OCI-LY3 (cell line): ENCODE measurements around the gene ABCC9.

ENCODE experiments used
- H2AFZ ChIP-seq: fragments of 200-600, 300-600 bp; shearing (Covaris generic); 2 replicates; pipeline ENCODE4 v1.6.0; 2014; ENCODE audit warnings: antibody characterized with exemption, low read depth, low read length
- H3K27ac ChIP-seq: fragments of 200-600, 300-600 bp; sonication (generic); 2 replicates; pipeline ENCODE4 v1.5.1; 2014; ENCODE audit warnings: mild to moderate bottlenecking, low read length, moderate library complexity, mixed read lengths
- H3K27me3 ChIP-seq: fragments of 200-600, 300-600 bp; sonication (generic); 2 replicates; pipeline ENCODE4 v1.6.1; 2014; ENCODE audit warnings: low read depth, low read length, mixed read lengths
- H3K36me3 ChIP-seq: fragments of 200-600, 300-600 bp; sonication (generic); replicated peaks from 2 replicates; pipeline ENCODE3; 2014; ENCODE audit warnings: low read depth, low read length, mixed read lengths
- H3K4me1 ChIP-seq: fragments of 300-600, 200-600 bp; sonication (generic); 2 replicates; pipeline ENCODE4 v1.6.1; 2014; ENCODE audit warnings: low read length, mixed read lengths
- H3K4me2 ChIP-seq: fragments of 200-600, 300-600 bp; sonication (generic); 2 replicates; pipeline ENCODE4 v1.6.1; 2014; ENCODE audit warnings: low read length, mixed read lengths
- H3K4me3 ChIP-seq: fragments of 300-600, 200-600 bp; sonication (generic); 2 replicates; pipeline ENCODE4 v1.5.1; 2014; ENCODE audit warnings: antibody characterized with exemption, mild to moderate bottlenecking, low read length, moderate library complexity
- H3K79me2 ChIP-seq: fragments of 300-600, 200-600 bp; shearing (Covaris generic); 2 replicates; pipeline ENCODE4 v1.6.1; 2014; ENCODE audit warnings: mild to moderate bottlenecking, low read length, mixed read lengths
- H3K9ac ChIP-seq: fragments of 300-600, 200-600 bp; shearing (Covaris generic); 2 replicates; pipeline ENCODE4 v1.6.0; 2014; ENCODE audit warnings: mild to moderate bottlenecking, low read length, moderate library complexity
- H3K9me3 ChIP-seq: fragments of 200-600, 300-600 bp; shearing (Covaris generic); 2 replicates; pipeline ENCODE4 v1.6.1; 2014; ENCODE audit warnings: low read length, mixed read lengths; ENCODE audit not compliant: insufficient read depth
- H4K20me1 ChIP-seq: fragments of 200-600, 300-600 bp; sonication (generic); 2 replicates; pipeline ENCODE4 v1.6.1; 2016; ENCODE audit warnings: low read length, mixed read lengths; ENCODE audit not compliant: insufficient read depth
- CTCF ChIP-seq: fragments of 200-600, 300-600 bp; sonication (generic); IDR thresholded peaks from 2 replicates; pipeline ENCODE4 v1.5.1; 2014; ENCODE audit warnings: antibody characterized with exemption, low read length, low read depth
- EZH2phosphoT487 ChIP-seq: fragments of 200-600 bp; shearing (Covaris generic); IDR thresholded peaks from 2 replicates; pipeline ENCODE4 v1.6.1; 2018; ENCODE audit warnings: antibody characterized with exemption, mixed run types, low read depth

ABCC9 gene

DNA sequence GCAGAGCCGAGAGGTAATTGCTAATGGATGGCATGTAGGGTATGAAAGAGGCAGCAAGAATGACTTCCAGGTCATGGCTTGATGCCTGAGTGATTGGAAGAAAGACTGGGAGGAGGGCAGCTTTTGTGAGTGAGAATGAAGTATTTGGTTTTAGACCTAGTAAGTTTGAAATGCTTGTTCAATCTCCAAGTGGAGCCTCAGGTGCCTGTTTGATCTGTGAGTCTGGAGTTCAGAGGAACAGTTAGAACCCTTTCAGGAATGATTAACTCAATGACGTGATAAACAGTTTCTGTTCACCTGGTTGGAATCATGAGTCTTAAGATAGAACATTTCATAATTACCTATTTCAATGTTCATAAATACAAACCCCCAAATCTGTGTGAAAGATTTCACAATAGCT lies 177.2 kb downstream of the ABCC9 start:
- no peak overlapping the region for H2AFZ ChIP-seq
- peaks cover 30% of the 10 kb centered on the region for H3K4me1 ChIP-seq
- H3K27me3 ChIP-seq, result no peaks in the 10 kb centered on the region
- H3K9ac ChIP-seq, result no peak overlapping the region
- H3K36me3 ChIP-seq, result no peaks in the 10 kb centered on the region
- H3K9me3 ChIP-seq, result no peaks in the 10 kb centered on the region
- no peak overlapping the region for H3K4me3 ChIP-seq
- no peaks in the 10 kb centered on the region for H3K79me2 ChIP-seq
- no peak overlapping the region; the same call in 1 of the 2 replicates for H3K4me2 ChIP-seq
- H3K27ac ChIP-seq, result no peak overlapping the region
- TF ChIP-seq EZH2phosphoT487 (no peak), CTCF (no peak)
- no peaks in the 10 kb centered on the region for H4K20me1 ChIP-seq

DNA sequence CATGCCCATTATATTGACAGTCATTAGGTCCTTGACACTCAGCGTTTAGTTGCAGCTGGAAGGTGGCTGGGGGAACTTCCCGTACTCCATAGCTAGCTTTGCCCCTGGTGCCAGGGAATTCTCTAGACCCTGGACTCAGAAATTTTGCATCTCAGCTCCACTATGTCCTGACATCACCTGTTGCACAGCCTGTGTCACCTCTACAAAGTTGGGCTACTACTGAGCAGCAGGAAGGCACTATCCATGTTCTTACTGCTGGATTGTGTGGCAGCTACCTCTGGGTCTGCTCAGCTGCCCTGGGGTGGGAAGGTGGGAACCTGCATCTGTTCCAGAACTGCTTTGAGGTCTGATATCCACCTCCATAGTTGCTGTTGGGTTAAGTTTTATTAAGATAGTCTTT lies 177.7 kb downstream of the ABCC9 start:
- Histone ChIP-seq H3K27ac (no peak overlapping the region), H3K4me2 (no peak overlapping the region), H3K4me3 (no peak overlapping the region), H3K9me3 (no peaks in the 10 kb centered on the region), H3K36me3 (no peaks in the 10 kb centered on the region), H3K9ac (no peak overlapping the region), H2AFZ (no peak overlapping the region), H3K4me1 (peaks cover 30% of the 10 kb centered on the region), H3K27me3 (no peaks in the 10 kb centered on the region), H4K20me1 (no peaks in the 10 kb centered on the region), H3K79me2 (no peaks in the 10 kb centered on the region)
- TF ChIP-seq CTCF, result no peak
- TF ChIP-seq EZH2phosphoT487, result no peak

DNA sequence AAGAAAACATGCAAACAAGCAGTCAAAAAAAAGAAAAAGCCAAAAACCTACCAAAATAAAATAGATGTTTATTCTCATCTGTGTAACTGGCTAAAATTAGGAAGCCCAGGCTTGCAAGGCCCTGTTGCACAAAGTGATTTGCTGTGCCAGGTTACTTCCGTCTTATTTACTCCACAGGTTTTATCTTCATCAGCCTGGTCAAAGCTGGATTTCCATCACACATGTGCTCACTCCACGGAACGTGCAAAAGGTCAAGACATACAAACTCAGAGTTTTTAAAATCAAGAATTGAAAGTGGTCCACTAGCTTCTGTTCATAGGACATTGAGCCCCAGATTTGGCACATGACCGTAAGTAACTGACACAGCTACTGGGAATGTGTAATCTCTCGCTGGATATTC lies 181.5 kb downstream of the ABCC9 start:
- no peaks in the 10 kb centered on the region for H3K27me3 ChIP-seq
- peaks cover 10% of the 10 kb centered on the region for H3K4me1 ChIP-seq
- no peaks in the 10 kb centered on the region for H3K36me3 ChIP-seq
- H3K79me2 ChIP-seq, result no peaks in the 10 kb centered on the region
- H2AFZ ChIP-seq, result no peak overlapping the region
- H4K20me1 ChIP-seq, result no peaks in the 10 kb centered on the region
- no peak overlapping the region for H3K9ac ChIP-seq
- H3K4me3 ChIP-seq, result no peak overlapping the region
- TF ChIP-seq CTCF, result no peak
- TF ChIP-seq EZH2phosphoT487, result no peak
- H3K9me3 ChIP-seq, result no peaks in the 10 kb centered on the region
- no peak overlapping the region for H3K27ac ChIP-seq
- H3K4me2 ChIP-seq, result no peak overlapping the region

- Histone ChIP-seq H4K20me1 (no peaks in the 10 kb centered on the region), H3K27ac (no peak overlapping the region), H3K4me3 (no peak overlapping the region), H2AFZ (no peak overlapping the region), H3K9me3 (no peaks in the 10 kb centered on the region), H3K9ac (no peak overlapping the region), H3K79me2 (no peaks in the 10 kb centered on the region), H3K27me3 (no peaks in the 10 kb centered on the region), H3K36me3 (no peaks in the 10 kb centered on the region), H3K4me2 (no peak overlapping the region), H3K4me1 (no peaks in the 10 kb centered on the region)
- TF ChIP-seq CTCF (no peak), EZH2phosphoT487 (no peak)
Measured at GRCh38 chr12:21757735-21758134, 183.5 kb downstream of the ABCC9 start.
